Activated T-cell treated with anti-CD3 and anti-CD28 coated beads for 24 hours (primary cell): ENCODE measurements around the gene GSTT4.
"Not testable (repeated sequence)": the region's sequence is repeated elsewhere in the genome, so short reads cannot be mapped to it uniquely, and the experiment has no call there.

ENCODE experiments used
- DNase-seq: peaks from one replicate; pipeline ENCODE4 v3.0.0-alpha.2; 2020; ENCODE audit warnings: low read depth

Gene GSTT4

GRCh38 chr22:23952794-23953405 is 52.4 kb downstream of the GSTT4 start:
- not testable (repeated sequence) for DNase-seq

- DNase-seq: not testable (repeated sequence)
Observed at GRCh38 chr22:23951383-23951782, 53.9 kb downstream of the GSTT4 start.

GRCh38 chr22:23949764-23950163 is 55.5 kb downstream of the GSTT4 start:
- DNase-seq: not testable (repeated sequence)
